GM23338 (cell line): ENCODE data around the gene STK38L.

Source experiments
- CREB1 ChIP-seq: fragments of 250-450 bp; sonication (Bioruptor Pico); IDR thresholded peaks from 2 replicates; pipeline ENCODE4 v1.5.0; 2020; ENCODE audit warnings: low read depth, mild to moderate bottlenecking, moderate library complexity
- EZH2 ChIP-seq: fragments of 200-600 bp; sonication (generic); IDR thresholded peaks from one replicate; pipeline ENCODE4 v1.8.0; 2017; ENCODE audit warnings: antibody characterized with exemption, mild to moderate bottlenecking, low read depth; ENCODE audit not compliant: unreplicated experiment
- EZH2phosphoT487 ChIP-seq: fragments of 200-600 bp; sonication (generic); IDR thresholded peaks from one replicate; pipeline ENCODE4 v1.8.1; 2018; ENCODE audit warnings: antibody characterized with exemption; ENCODE audit not compliant: unreplicated experiment
- JUNB ChIP-seq: IDR thresholded peaks from one replicate; pipeline ENCODE4 v1.6.1; 2016; ENCODE audit warnings: antibody characterized with exemption; ENCODE audit not compliant: unreplicated experiment
- NANOG ChIP-seq: IDR thresholded peaks from 2 replicates; pipeline ENCODE4 v1.6.1; 2016; ENCODE audit warnings: antibody characterized with exemption, borderline replicate concordance
- POLR2AphosphoS5 ChIP-seq: IDR thresholded peaks from 2 replicates; pipeline ENCODE4 v1.6.1; 2016; ENCODE audit warnings: antibody characterized with exemption, low read depth
- STAT1 ChIP-seq: IDR thresholded peaks from one replicate; pipeline ENCODE4 v1.6.1; 2016; ENCODE audit warnings: antibody characterized with exemption; ENCODE audit not compliant: unreplicated experiment
- ZNF114 ChIP-seq: fragments of 250-450 bp; sonication (Bioruptor Pico); IDR thresholded peaks from 2 replicates; pipeline ENCODE4 v1.5.0; 2020; ENCODE audit warnings: mild to moderate bottlenecking, moderate library complexity
- TF ChIP-seq, protein P1 (sequence below), 2 experiments: fragments of 200-600 bp in 1 of 2; sonication (generic) in 1 of 2; conservative IDR thresholded peaks; 2 replicates each; pipeline versions ENCODE4 v1.5.1 to v1.6.1; 2016 to 2017; ENCODE audit warnings: antibody characterized with exemption in 2 of 2, low read depth in 2 of 2, mild to moderate bottlenecking in 2 of 2, moderate library complexity in 1 of 2
- TF ChIP-seq, protein P2 (sequence below): IDR thresholded peaks from one replicate; pipeline ENCODE4 v1.6.1; 2018; ENCODE audit warnings: antibody characterized with exemption; ENCODE audit not compliant: unreplicated experiment

DNA sequence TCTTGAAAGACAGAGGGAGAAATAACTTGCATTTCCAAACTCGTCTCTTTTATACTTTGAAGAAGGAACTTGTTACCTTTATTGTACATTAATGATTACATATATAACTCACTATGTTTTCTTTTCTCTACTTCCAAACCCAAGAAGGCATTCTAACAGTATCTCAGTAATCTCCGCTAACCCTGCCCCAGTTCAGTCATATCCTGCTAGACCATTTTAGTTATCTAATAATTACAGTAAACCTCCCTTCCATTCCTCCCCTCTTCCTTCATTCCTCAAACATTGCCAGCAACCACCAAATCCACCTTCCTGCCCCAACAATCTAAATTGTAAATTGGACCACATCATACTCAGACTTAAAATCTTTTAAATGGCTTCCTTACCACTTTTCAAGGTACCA is 30.6 kb downstream of the STK38L start:
- TF ChIP-seq, protein P1, sequence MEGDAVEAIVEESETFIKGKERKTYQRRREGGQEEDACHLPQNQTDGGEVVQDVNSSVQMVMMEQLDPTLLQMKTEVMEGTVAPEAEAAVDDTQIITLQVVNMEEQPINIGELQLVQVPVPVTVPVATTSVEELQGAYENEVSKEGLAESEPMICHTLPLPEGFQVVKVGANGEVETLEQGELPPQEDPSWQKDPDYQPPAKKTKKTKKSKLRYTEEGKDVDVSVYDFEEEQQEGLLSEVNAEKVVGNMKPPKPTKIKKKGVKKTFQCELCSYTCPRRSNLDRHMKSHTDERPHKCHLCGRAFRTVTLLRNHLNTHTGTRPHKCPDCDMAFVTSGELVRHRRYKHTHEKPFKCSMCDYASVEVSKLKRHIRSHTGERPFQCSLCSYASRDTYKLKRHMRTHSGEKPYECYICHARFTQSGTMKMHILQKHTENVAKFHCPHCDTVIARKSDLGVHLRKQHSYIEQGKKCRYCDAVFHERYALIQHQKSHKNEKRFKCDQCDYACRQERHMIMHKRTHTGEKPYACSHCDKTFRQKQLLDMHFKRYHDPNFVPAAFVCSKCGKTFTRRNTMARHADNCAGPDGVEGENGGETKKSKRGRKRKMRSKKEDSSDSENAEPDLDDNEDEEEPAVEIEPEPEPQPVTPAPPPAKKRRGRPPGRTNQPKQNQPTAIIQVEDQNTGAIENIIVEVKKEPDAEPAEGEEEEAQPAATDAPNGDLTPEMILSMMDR (conservative IDR thresholded peaks at IDR 0.05; ENCODE audit: low read depth in 2 of 2): no peak
- TF ChIP-seq EZH2 (no peak), POLR2AphosphoS5 (no peak), NANOG (no peak), EZH2phosphoT487 (no peak), JUNB (no peak), STAT1 (no peak), CREB1 (CRISPR knock-in tag) (no peak), ZNF114 (CRISPR knock-in tag) (no peak)
- TF ChIP-seq, protein P2, sequence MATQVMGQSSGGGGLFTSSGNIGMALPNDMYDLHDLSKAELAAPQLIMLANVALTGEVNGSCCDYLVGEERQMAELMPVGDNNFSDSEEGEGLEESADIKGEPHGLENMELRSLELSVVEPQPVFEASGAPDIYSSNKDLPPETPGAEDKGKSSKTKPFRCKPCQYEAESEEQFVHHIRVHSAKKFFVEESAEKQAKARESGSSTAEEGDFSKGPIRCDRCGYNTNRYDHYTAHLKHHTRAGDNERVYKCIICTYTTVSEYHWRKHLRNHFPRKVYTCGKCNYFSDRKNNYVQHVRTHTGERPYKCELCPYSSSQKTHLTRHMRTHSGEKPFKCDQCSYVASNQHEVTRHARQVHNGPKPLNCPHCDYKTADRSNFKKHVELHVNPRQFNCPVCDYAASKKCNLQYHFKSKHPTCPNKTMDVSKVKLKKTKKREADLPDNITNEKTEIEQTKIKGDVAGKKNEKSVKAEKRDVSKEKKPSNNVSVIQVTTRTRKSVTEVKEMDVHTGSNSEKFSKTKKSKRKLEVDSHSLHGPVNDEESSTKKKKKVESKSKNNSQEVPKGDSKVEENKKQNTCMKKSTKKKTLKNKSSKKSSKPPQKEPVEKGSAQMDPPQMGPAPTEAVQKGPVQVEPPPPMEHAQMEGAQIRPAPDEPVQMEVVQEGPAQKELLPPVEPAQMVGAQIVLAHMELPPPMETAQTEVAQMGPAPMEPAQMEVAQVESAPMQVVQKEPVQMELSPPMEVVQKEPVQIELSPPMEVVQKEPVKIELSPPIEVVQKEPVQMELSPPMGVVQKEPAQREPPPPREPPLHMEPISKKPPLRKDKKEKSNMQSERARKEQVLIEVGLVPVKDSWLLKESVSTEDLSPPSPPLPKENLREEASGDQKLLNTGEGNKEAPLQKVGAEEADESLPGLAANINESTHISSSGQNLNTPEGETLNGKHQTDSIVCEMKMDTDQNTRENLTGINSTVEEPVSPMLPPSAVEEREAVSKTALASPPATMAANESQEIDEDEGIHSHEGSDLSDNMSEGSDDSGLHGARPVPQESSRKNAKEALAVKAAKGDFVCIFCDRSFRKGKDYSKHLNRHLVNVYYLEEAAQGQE: no peak
